Measurements from ENCODE around the gene NAMPT. TPM values are rescaled to one million over a fixed set of nuclear protein-coding genes. Genes with fewer than 3 reads are reported as not detected.

NAMPT gene
- total and polyA plus RNA-seq, 8 donors = 17.1 to 209 (median 125) TPM

DNA sequence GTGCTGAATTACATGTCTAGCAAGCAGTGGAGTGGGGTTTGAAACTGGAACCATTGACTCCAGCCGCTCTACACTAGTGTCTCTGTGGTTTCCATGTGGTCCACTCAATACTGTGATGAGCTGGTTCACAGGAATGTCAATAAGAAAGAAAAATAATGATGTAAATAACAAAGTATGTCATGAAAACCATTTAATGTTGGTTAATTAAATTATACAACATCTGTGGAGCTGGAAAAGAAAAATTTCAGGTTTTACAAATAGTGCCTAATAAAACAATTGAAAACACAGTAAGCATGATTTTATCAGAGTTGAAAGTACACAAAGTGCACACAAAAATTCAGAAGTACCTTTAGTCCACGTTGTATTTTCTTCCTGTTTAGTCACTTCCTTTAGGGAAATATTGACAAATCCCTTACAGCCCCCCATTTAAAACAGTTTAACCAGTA lies 28.7 kb upstream of the NAMPT start:
- WGBS, 5 donors = 40 to 51% (median 48%) methylated on average over 2 of the region's 2 CpGs
- no peak for DNase-seq
- Histone ChIP-seq H3K27ac (peak overlapping the region in 2 of 5 donors; percentile 56 to 68), H3K36me3 (no peaks in the 10 kb centered on the region), H3K4me1 (no peaks in the 10 kb centered on the region), H3K4me3 (no peak overlapping the region), H3K27me3 (peaks cover 0 to 5% (median 0%) of the 10 kb centered on the region in 3 donors), H3K9me3 (no peaks in the 10 kb centered on the region)
- TF ChIP-seq POLR2AphosphoS5 (IDR thresholded peaks at IDR 0.05) (no peak), CTCF (IDR thresholded peaks at IDR 0.05) (no peak), EP300 (IDR thresholded peaks at IDR 0.05) (no peak), POLR2A (IDR thresholded peaks at IDR 0.05) (no peak)
- intact Hi-C loops (cut with DNase I; ENCODE audit: low total_unique reads) = no loop called here

DNA sequence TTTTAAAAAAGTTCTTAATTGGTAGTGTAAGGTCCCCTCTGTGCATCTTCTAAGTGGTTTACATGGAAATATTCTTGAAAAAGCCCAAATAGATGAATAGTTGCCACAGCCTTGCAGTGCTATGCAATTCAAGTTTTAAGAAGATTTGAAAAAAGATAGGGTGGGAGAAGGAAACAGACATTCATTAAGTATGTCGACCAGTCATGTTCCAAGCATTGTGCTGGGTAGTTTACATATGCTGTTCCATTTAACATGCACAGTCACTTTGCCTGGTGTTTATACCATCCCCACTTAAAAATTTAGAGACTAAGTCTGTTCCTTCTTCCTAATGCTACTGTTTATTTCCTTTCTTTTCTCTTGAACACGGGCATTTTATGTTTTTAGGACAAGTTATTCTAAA lies 28.1 kb upstream of the NAMPT start:
- WGBS, 5 donors = 38 to 74% (median 61%) methylated on average over 2 of the region's 2 CpGs
- intact Hi-C loops (cut with DNase I; ENCODE audit: low total_unique reads) = no loop called here
- Histone ChIP-seq H3K4me3 (no peak overlapping the region), H3K27ac (peak overlapping the region in 1 of 5 donors; percentile 56), H3K36me3 (no peaks in the 10 kb centered on the region), H3K4me1 (no peaks in the 10 kb centered on the region), H3K27me3 (no peaks in the 10 kb centered on the region), H3K9me3 (no peaks in the 10 kb centered on the region)
- TF ChIP-seq POLR2A (IDR thresholded peaks at IDR 0.05) = no peak
- TF ChIP-seq EP300 (IDR thresholded peaks at IDR 0.05) = no peak
- TF ChIP-seq CTCF (IDR thresholded peaks at IDR 0.05) = no peak
- TF ChIP-seq POLR2AphosphoS5 (IDR thresholded peaks at IDR 0.05) = no peak
- DNase-seq = no peak

- peak overlapping the region in 1 of 5 donors; percentile 56 for H3K27ac ChIP-seq
These were observed 27.5 kb upstream of the NAMPT start for GRCh38 chr7:106312099-106312871.

DNA sequence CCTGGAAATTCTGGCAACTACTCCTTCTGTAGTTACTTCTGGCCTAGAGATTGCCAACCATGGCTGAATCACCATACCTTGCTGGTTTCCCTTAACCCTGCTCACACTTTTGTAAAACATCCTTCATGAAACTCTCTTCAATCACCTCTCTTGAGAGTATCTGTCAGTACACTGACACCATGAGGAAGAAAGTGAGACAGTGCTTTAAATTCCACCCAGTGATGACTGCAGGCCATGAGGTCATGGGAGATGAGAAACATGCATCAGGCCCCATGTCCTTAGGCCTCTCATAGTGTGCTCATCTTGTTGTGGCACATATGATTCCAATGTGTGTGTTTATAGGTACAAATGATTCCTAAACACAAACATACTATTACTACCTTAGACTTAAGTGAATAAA lies 24.6 kb upstream of the NAMPT start:
- intact Hi-C loops (cut with DNase I; ENCODE audit: low total_unique reads) = no loop called here
- TF ChIP-seq CTCF (IDR thresholded peaks at IDR 0.05) (no peak), POLR2AphosphoS5 (IDR thresholded peaks at IDR 0.05) (no peak), EP300 (IDR thresholded peaks at IDR 0.05) (no peak)
- no peaks in the 10 kb centered on the region for H3K4me1 ChIP-seq
- no peak for DNase-seq
- H3K27me3 ChIP-seq = no peaks in the 10 kb centered on the region
- H3K9me3 ChIP-seq = no peaks in the 10 kb centered on the region
- no peaks in the 10 kb centered on the region for H3K36me3 ChIP-seq
- H3K4me3 ChIP-seq = no peak overlapping the region
- no peak overlapping the region for H3K27ac ChIP-seq

More at GRCh38 chr7:106312099-106312871, 27.5 kb upstream of the NAMPT start:
- no peaks in the 10 kb centered on the region for H3K27me3 ChIP-seq
- H3K9me3 ChIP-seq = no peaks in the 10 kb centered on the region
- WGBS, 5 donors = 64 to 74% (median 72%) methylated on average over 4 of the region's 4 CpGs
- intact Hi-C loops (cut with DNase I; ENCODE audit: low total_unique reads) = no loop called here
- no peak overlapping the region for H3K4me3 ChIP-seq
- no peaks in the 10 kb centered on the region for H3K4me1 ChIP-seq
- TF ChIP-seq CTCF (IDR thresholded peaks at IDR 0.05) = no peak
- no peak for TF ChIP-seq EP300 (IDR thresholded peaks at IDR 0.05)
- no peak for TF ChIP-seq POLR2A (IDR thresholded peaks at IDR 0.05)
- TF ChIP-seq POLR2AphosphoS5 (IDR thresholded peaks at IDR 0.05) = no peak
- DNase-seq = no peak
- no peaks in the 10 kb centered on the region for H3K36me3 ChIP-seq
